Body of pancreas (tissue), 4 donors: ENCODE results near the gene ARNT2.

ENCODE experiments used
- POLR2A ChIP-seq, 3 donors: fragments of 450-650 bp; IDR thresholded peaks; one replicate each; pipeline ENCODE4 v1.6.1; 2016; ENCODE audit warnings: antibody characterized with exemption in 3 of 3, mild to moderate bottlenecking in 2 of 3
- TF ChIP-seq, protein P1 (sequence below), 7 experiments: fragments of 450-650 bp in 4 of 7; fragments of 200-600 bp in 3 of 7; sonication (generic) in 3 of 7; IDR thresholded peaks; one replicate each; pipeline ENCODE4 v1.5.1; 2016 to 2019; ENCODE audit warnings: antibody characterized with exemption in 7 of 7

DNA sequence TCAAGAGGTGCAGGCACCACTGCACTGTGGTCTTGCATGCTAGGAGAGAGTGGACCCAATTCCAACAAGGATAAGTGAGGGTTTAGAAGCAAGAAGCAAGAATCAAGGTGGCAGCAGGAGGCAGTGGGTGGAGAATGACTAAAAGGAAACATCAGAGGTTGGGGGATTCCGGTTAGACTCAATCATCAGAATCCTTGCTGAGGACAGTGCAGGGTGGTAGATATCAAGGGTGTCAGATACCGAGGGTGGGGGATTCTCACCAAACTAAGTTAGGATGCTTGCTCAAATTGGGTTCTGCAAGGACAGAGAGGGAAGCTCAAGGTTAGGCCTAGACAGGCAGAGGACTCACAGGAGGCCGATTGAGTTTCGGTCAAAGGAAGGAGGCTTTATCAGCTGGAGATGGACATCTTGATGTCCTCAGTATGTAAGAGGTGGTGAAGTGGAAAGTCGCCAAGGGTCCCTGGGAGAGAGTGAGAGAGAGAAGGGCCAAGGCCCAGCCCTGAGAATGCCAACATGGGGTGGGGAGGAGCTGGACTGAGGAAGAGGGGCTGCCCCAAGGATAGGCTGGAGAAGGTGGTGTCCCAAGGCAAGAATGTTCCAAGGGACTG lies 102.2 kb downstream of the ARNT2 start:
- TF ChIP-seq, protein P1, sequence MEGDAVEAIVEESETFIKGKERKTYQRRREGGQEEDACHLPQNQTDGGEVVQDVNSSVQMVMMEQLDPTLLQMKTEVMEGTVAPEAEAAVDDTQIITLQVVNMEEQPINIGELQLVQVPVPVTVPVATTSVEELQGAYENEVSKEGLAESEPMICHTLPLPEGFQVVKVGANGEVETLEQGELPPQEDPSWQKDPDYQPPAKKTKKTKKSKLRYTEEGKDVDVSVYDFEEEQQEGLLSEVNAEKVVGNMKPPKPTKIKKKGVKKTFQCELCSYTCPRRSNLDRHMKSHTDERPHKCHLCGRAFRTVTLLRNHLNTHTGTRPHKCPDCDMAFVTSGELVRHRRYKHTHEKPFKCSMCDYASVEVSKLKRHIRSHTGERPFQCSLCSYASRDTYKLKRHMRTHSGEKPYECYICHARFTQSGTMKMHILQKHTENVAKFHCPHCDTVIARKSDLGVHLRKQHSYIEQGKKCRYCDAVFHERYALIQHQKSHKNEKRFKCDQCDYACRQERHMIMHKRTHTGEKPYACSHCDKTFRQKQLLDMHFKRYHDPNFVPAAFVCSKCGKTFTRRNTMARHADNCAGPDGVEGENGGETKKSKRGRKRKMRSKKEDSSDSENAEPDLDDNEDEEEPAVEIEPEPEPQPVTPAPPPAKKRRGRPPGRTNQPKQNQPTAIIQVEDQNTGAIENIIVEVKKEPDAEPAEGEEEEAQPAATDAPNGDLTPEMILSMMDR (IDR thresholded peaks at IDR 0.05) = no peak
- TF ChIP-seq POLR2A (IDR thresholded peaks at IDR 0.05) = no peak
